Right lobe of liver (tissue), 4 donors: ENCODE measurements around the gene IL36G.

ENCODE experiments used
- POLR2A ChIP-seq: fragments of 450-650 bp; IDR thresholded peaks from one replicate; pipeline ENCODE4 v1.6.1; 2017; ENCODE audit warnings: antibody characterized with exemption, mild to moderate bottlenecking
- TF ChIP-seq, protein P1 (sequence below), 4 donors: fragments of 200-600 bp in 3 of 4; fragments of 450-650 bp in 1 of 4; IDR thresholded peaks; one replicate each; pipeline versions ENCODE4 v1.5.1 to v1.8.0; 2016 to 2022; ENCODE audit warnings: antibody characterized with exemption in 4 of 4, mild to moderate bottlenecking in 2 of 4
- donor health status: DM: no; HTN: no; CAD: no.
- donor health status: DM: no; HTN: no; CAD: no.
- donor health status: DM: no; HTN: yes; CAD: no.

DNA sequence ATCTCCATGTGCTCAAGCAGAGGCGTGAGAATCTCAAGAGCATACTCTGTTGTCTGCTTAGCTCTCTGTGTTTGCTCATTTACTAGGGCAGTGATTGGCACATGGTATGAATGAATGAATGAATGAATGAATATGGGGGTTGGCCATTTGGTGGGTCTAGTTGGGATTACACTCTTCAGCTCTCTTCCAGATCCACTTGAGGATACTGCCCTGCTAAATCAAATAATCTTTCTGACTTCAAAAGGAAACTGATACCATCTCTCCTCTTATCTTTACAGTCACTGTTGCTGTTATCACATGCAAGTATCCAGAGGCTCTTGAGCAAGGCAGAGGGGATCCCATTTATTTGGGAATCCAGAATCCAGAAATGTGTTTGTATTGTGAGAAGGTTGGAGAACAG is 1.9 kb downstream of the IL36G start:
- TF ChIP-seq POLR2A: no peak
- TF ChIP-seq, protein P1, sequence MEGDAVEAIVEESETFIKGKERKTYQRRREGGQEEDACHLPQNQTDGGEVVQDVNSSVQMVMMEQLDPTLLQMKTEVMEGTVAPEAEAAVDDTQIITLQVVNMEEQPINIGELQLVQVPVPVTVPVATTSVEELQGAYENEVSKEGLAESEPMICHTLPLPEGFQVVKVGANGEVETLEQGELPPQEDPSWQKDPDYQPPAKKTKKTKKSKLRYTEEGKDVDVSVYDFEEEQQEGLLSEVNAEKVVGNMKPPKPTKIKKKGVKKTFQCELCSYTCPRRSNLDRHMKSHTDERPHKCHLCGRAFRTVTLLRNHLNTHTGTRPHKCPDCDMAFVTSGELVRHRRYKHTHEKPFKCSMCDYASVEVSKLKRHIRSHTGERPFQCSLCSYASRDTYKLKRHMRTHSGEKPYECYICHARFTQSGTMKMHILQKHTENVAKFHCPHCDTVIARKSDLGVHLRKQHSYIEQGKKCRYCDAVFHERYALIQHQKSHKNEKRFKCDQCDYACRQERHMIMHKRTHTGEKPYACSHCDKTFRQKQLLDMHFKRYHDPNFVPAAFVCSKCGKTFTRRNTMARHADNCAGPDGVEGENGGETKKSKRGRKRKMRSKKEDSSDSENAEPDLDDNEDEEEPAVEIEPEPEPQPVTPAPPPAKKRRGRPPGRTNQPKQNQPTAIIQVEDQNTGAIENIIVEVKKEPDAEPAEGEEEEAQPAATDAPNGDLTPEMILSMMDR (IDR thresholded peaks at IDR 0.05): no peak
